H1 (cell line): ENCODE results near the gene ABHD16A. TPM values are rescaled to one million over a fixed set of nuclear protein-coding genes. Genes with fewer than 3 reads are reported as not detected.

Source experiments
- CTCF ChIA-PET: fragments of 300-600 bp; sonication (Branson Sonifier 250); formaldehyde crosslinking; loops from one replicate; lab custom pipeline; 2021; ENCODE audit not compliant: partially characterized antibody; lab: Charles Lee
- POLR2A ChIA-PET: fragments of 300-600 bp; sonication (Branson Sonifier 250); formaldehyde crosslinking; loops from one replicate; lab custom pipeline; 2021; ENCODE audit warnings: inconsistent platforms; ENCODE audit not compliant: partially characterized antibody; lab: Charles Lee
- DNase-seq, 2 experiments: peaks; one replicate each; pipeline versions ENCODE4 v3.0.0 to v3.0.0-alpha.2; 2010 to 2022; ENCODE audit warnings: low spot score in 2 of 2, low read depth in 1 of 2, mixed read lengths in 1 of 2
- FAIRE-seq: peaks from 2 replicates; lab custom pipeline; 2011; peaks lifted over from hg19 to GRCh38; lab: Jason Lieb, UNC
- H2AFZ ChIP-seq: 2 replicates; pipeline ENCODE4 v1.8.1; 2012; ENCODE audit warnings: low read length, inconsistent platforms
- H2AK5ac ChIP-seq: 2 replicates; pipeline ENCODE4 v1.6.1; 2013; ENCODE audit warnings: low read depth, low read length
- H2BK120ac ChIP-seq: replicated peaks from 2 replicates; pipeline ENCODE3; 2013; ENCODE audit warnings: low read depth, low read length, inconsistent platforms
- H2BK12ac ChIP-seq: 2 replicates; pipeline ENCODE4 v1.6.1; 2013; ENCODE audit warnings: low read depth, low read length
- H2BK15ac ChIP-seq: 2 replicates; pipeline ENCODE4 v1.6.1; 2013; ENCODE audit warnings: low read length
- H2BK20ac ChIP-seq: 2 replicates; pipeline ENCODE4 v1.6.1; 2013; ENCODE audit warnings: low read length
- H2BK5ac ChIP-seq: 2 replicates; pipeline ENCODE4 v1.6.1; 2013; ENCODE audit warnings: low read depth, low read length
- H3K14ac ChIP-seq: 2 replicates; pipeline ENCODE4 v1.6.1; 2013; ENCODE audit warnings: inconsistent platforms; ENCODE audit not compliant: insufficient read length
- H3K18ac ChIP-seq: 2 replicates; pipeline ENCODE4 v1.6.1; 2013; ENCODE audit warnings: low read length; ENCODE audit errors: extremely low read depth
- H3K23ac ChIP-seq: 2 replicates; pipeline ENCODE4 v1.6.1; 2013; ENCODE audit warnings: inconsistent platforms; ENCODE audit not compliant: insufficient read length
- H3K23me2 ChIP-seq: 2 replicates; pipeline ENCODE4 v1.6.1; 2013; ENCODE audit warnings: low read depth, low read length
- H3K27ac ChIP-seq: 2 replicates; pipeline ENCODE4 v1.6.1; 2011; ENCODE audit warnings: low read depth, low read length, inconsistent platforms
- H3K27me3 ChIP-seq, 4 experiments: replicated peaks in 1 of 4; 1 replicate in 1 of 4; 2 replicates in 3 of 4; pipeline versions ENCODE4 v1.6.1 to v1.8.1; 2011 to 2013; ENCODE audit warnings: low read length in 3 of 4, mild to moderate bottlenecking in 3 of 4, inconsistent platforms in 2 of 4, mixed read lengths in 2 of 4, moderate library complexity in 1 of 4; ENCODE audit not compliant: control insufficient read depth in 3 of 4, insufficient read depth in 3 of 4; ENCODE audit errors: extremely low read depth in 1 of 4
- H3K36me3 ChIP-seq, 4 experiments: 2 replicates each; pipeline versions ENCODE4 v1.6.1 to v1.8.1; 2011 to 2013; ENCODE audit warnings: mild to moderate bottlenecking in 4 of 4, low read length in 3 of 4, moderate library complexity in 2 of 4, control low read depth in 1 of 4, inconsistent platforms in 1 of 4; ENCODE audit not compliant: insufficient read depth in 4 of 4, control insufficient read depth in 2 of 4
- H3K4ac ChIP-seq: replicated peaks from 2 replicates; pipeline ENCODE3; 2013; ENCODE audit warnings: low read length, low read depth, mixed read lengths, inconsistent platforms; ENCODE audit not compliant: insufficient read length
- H3K4me1 ChIP-seq, 4 experiments: replicated peaks in 1 of 4; 1 replicate in 1 of 4; 2 replicates in 3 of 4; pipeline versions ENCODE4 v1.6.1 to v1.8.1; 2011 to 2013; ENCODE audit warnings: low read length in 3 of 4, inconsistent platforms in 2 of 4, mixed read lengths in 1 of 4; ENCODE audit not compliant: insufficient read depth in 4 of 4, control insufficient read depth in 3 of 4
- H3K4me2 ChIP-seq, 2 experiments: 2 replicates each; pipeline versions ENCODE4 v1.6.1 to v1.8.1; 2011 to 2013; ENCODE audit warnings: low read depth in 2 of 2, low read length in 2 of 2, control low read depth in 1 of 2, inconsistent platforms in 1 of 2, mild to moderate bottlenecking in 1 of 2; ENCODE audit not compliant: insufficient read depth in 1 of 2
- H3K4me3 ChIP-seq, 4 experiments: fragments of 200-600, 300-600 bp in 1 of 4; sonication (generic), shearing (Covaris generic), sonication (Bioruptor Twin) in 1 of 4; 2 replicates each; pipeline versions ENCODE4 v1.5.1 to v1.8.1; 2011 to 2016; ENCODE audit warnings: low read length in 4 of 4, low read depth in 3 of 4, control low read depth in 2 of 4, inconsistent platforms in 2 of 4, mild to moderate bottlenecking in 2 of 4, mixed read lengths in 1 of 4, moderate library complexity in 1 of 4; ENCODE audit not compliant: insufficient read depth in 2 of 4; ENCODE audit errors: extremely low read depth in 1 of 4
- H3K56ac ChIP-seq: replicated peaks from 2 replicates; pipeline ENCODE3; 2013; ENCODE audit warnings: low read depth, mild to moderate bottlenecking, mixed read lengths, low read length, inconsistent platforms; ENCODE audit not compliant: insufficient read length
- H3K79me1 ChIP-seq: 2 replicates; pipeline ENCODE4 v1.6.1; 2013; ENCODE audit warnings: low read depth, low read length, control low read depth
- H3K79me2 ChIP-seq, 2 experiments: 2 replicates each; pipeline versions ENCODE4 v1.6.1 to v1.8.1; 2012 to 2013; ENCODE audit warnings: low read length in 2 of 2, mild to moderate bottlenecking in 2 of 2, inconsistent platforms in 1 of 2; ENCODE audit not compliant: insufficient read depth in 2 of 2, control insufficient read depth in 1 of 2
- H3K9ac ChIP-seq, 4 experiments: replicated peaks in 1 of 4; 1 replicate in 1 of 4; 2 replicates in 3 of 4; pipeline versions ENCODE4 v1.6.1 to v1.8.1; 2011 to 2013; ENCODE audit warnings: low read depth in 3 of 4, low read length in 3 of 4, control low read depth in 2 of 4, mild to moderate bottlenecking in 2 of 4, moderate library complexity in 2 of 4, inconsistent platforms in 1 of 4; ENCODE audit errors: extremely low read depth in 1 of 4
- H3K9me3 ChIP-seq, 2 experiments: 2 replicates each; pipeline versions ENCODE4 v1.6.1 to v1.8.1; 2012 to 2013; ENCODE audit warnings: mild to moderate bottlenecking in 2 of 2, moderate library complexity in 2 of 2, control low read depth in 1 of 2, inconsistent platforms in 1 of 2, low read depth in 1 of 2, low read length in 1 of 2, mixed read lengths in 1 of 2; ENCODE audit not compliant: insufficient read depth in 2 of 2
- H4K20me1 ChIP-seq, 2 experiments: replicated peaks in 1 of 2; 2 replicates each; pipeline versions ENCODE3 to v1.8.1; 2011 to 2013; ENCODE audit warnings: inconsistent platforms in 2 of 2, low read length in 2 of 2, mild to moderate bottlenecking in 1 of 2; ENCODE audit not compliant: insufficient read depth in 2 of 2, control insufficient read depth in 1 of 2
- H4K5ac ChIP-seq: 2 replicates; pipeline ENCODE4 v1.6.1; 2013; ENCODE audit warnings: low read length, low read depth, mixed read lengths, inconsistent platforms; ENCODE audit not compliant: insufficient read length
- H4K8ac ChIP-seq: 2 replicates; pipeline ENCODE4 v1.8.0; 2013; ENCODE audit warnings: mild to moderate bottlenecking, moderate library complexity, low read length, inconsistent platforms; ENCODE audit not compliant: insufficient read depth; ENCODE audit errors: extremely low read depth
- H4K91ac ChIP-seq: replicated peaks from 2 replicates; pipeline ENCODE3; 2013; ENCODE audit warnings: low read length, mixed read lengths, inconsistent platforms; ENCODE audit not compliant: insufficient read length
- CBX8 ChIP-seq: fragments of 300-800, 300-1000 bp; sonication (generic); IDR thresholded peaks from 2 replicates; pipeline ENCODE4 v1.7.1; 2016; ENCODE audit warnings: low read depth, low read length, borderline replicate concordance
- SP2 ChIP-seq: IDR thresholded peaks from 2 replicates; pipeline ENCODE4 v1.6.1; 2012; ENCODE audit warnings: mild to moderate bottlenecking, low read length, inconsistent platforms
- WGBS, 2 experiments: shearing (Covaris generic) in 1 of 2; methylation state at CpG; one replicate each; pipeline versions ENCODE4 v1.1.6 to v1.1.7; 2013 to 2015; ENCODE audit warnings: low lambda C conversion rate in 2 of 2, mixed read lengths in 2 of 2, inconsistent platforms in 1 of 2, low coverage in 1 of 2, missing lambda C conversion rate in 1 of 2; ENCODE audit not compliant: insufficient replicate concordance in 2 of 2, insufficient coverage in 1 of 2, insufficient read length in 1 of 2; ENCODE audit errors: extremely low coverage in 1 of 2, missing lambda C conversion rate in 1 of 2; 5-methylcytosine and 5-hydroxymethylcytosine counted together
- polyA plus RNA-seq, 7 experiments: library from polyadenylated mRNA; depleted of rRNA in 3 of 7; stranded (reverse) in 5 of 7; unstranded in 2 of 7; fragments of >200 nt in 5 of 7; fragments of 200-250 nt in 2 of 7; gene quantifications; 1 replicate in 5 of 7; 2 replicates in 1 of 7; 4 replicates in 1 of 7; pipeline versions ENCODE4 v1.2.1 to v1.2.3, GENCODE V29; 2011 to 2013; ENCODE audit warnings: missing spikeins in 2 of 7, mixed read lengths in 2 of 7
- total RNA-seq: library from RNA; stranded (reverse); fragmentation: NEBNext Ultra II Directional; extraction: Animal tissue kit (Norgen Biotek cat#: 25700); gene quantifications from 2 replicates; pipeline ENCODE4 v1.2.1, GENCODE V29; 2021

Gene ABHD16A
- total and polyA plus RNA-seq, 2 of the 8 experiments (the other 6 are each of a cell fraction or from before 2014, with no cell fraction given) = 32.9 to 40.2 TPM

DNA sequence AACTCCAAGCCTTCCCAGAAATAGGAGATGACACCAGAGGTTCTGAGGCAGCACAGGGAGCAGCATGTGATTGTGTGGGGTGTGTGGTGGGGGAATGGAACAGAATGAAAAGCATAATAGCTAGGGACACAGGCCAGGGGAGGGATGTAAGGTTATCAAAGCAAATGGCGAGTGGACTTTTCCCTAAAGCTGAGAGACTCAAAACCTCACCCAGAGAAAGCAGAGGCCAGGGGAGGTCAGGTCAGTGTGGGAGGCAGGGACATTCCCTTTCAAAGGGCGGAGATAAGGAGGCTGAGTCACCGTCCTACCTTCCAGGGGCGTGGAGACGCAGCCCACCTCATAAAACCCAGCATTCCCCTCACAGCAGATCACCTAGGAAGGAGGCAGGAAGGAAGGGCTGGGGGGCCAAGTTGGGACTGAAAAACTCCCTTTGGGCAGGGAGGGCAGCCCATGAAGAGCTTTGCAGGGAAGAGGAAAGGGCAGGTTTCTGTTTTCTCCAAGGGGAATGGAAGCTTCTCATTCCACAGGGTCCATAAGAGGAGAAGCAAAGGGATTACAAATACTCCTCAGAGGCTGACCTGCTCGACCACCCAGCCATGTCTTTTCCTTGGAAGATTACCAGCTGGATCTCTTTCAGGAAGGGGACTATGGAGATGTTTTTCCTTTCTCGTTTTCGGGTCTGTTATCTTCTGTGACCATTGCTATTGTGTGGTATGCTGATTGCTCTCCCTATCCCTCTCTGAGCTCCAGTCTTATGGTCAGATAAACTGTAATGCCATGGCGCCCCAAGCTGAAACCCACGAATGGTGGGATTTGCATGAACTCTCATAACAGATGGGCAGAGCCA is 12.7 kb downstream of the ABHD16A start:
- H2BK15ac ChIP-seq = no peak overlapping the region
- no peaks in the 10 kb centered on the region for H3K79me1 ChIP-seq
- no peak overlapping the region for H2AK5ac ChIP-seq
- no peak overlapping the region for H3K27ac ChIP-seq
- H2AFZ ChIP-seq = no peak overlapping the region
- H3K79me2 ChIP-seq = no peaks in the 10 kb centered on the region
- no peak overlapping the region for H4K8ac ChIP-seq
- POLR2A ChIA-PET = interaction anchor here (0.7 to 6.6 kb wide), 11 partner anchors 9 to 58 kb away, joined by 3 to 33 read pairs (median 4); partner anchors contain the start of genes ABHD16A, BAG6, CLIC1 and GPANK1
- H3K4me1 ChIP-seq = peaks cover 0 to 1% (median 0%) of the 10 kb centered on the region in 4 experiments; a peak in 2 of 7 replicates
- no peak overlapping the region for H3K9ac ChIP-seq
- no peak overlapping the region for H3K4me2 ChIP-seq
- 88% methylated on average over 10 of the region's 10 CpGs; no CpG with 5 or more reads in 1 of the 2 experiments for WGBS, 2 experiments
- no peak overlapping the region for H2BK12ac ChIP-seq
- TF ChIP-seq CBX8 (no peak), SP2 (no peak)
- TF ChIP-seq, all 59 proteins: peak for 0
- FAIRE-seq (no peak), DNase-seq (no peak)
- Histone ChIP-seq H3K18ac (no peak overlapping the region), H3K36me3 (peaks cover 7 to 28% (median 18%) of the 10 kb centered on the region in 4 experiments; a peak in 5 of 8 replicates), H3K4ac (no peak overlapping the region), H3K23ac (no peak overlapping the region), H2BK20ac (no peak overlapping the region), H3K14ac (no peak overlapping the region), H3K23me2 (no peaks in the 10 kb centered on the region), H4K20me1 (no peaks in the 10 kb centered on the region), H3K27me3 (no peaks in the 10 kb centered on the region), H3K9me3 (no peaks in the 10 kb centered on the region), H3K56ac (no peak overlapping the region), H2BK120ac (no peak overlapping the region), H2BK5ac (no peak overlapping the region), H3K4me3 (no peak overlapping the region), H4K5ac (no peak overlapping the region), H4K91ac (no peak overlapping the region)
- CTCF ChIA-PET = interaction anchor here (0.6 to 5.8 kb wide), 40 partner anchors 9 to 215 kb away, joined by 3 to 26 read pairs (median 4); partner anchors contain the start of genes ABHD16A, BAG6, C6orf47 and CSNK2B
